ENCODE data around the gene FOXP1.

FOXP1 gene

GRCh38 chr3:71495708-71496472, 87.6 kb downstream of the FOXP1 start:
- H3K4me3 ChIP-seq (ENCODE audit: low read depth, low read length) = peak overlapping the region; percentile 38
- TF ChIP-seq CTCF (IDR thresholded peaks at IDR 0.05; ENCODE audit: low read depth, low read length) = no peak

- no peak for TF ChIP-seq CTCF (IDR thresholded peaks at IDR 0.05; ENCODE audit: low read depth, low read length)
- no peak overlapping the region for H3K4me3 ChIP-seq (ENCODE audit: low read depth, low read length)
Observed at GRCh38 chr3:71494212-71494611, 89.3 kb downstream of the FOXP1 start.

GRCh38 chr3:71492974-71493771, 90.4 kb downstream of the FOXP1 start:
- H3K4me3 ChIP-seq (ENCODE audit: low read depth, low read length) = no peak overlapping the region
- TF ChIP-seq CTCF (IDR thresholded peaks at IDR 0.05; ENCODE audit: low read depth, low read length) = no peak

GRCh38 chr3:71492566-71492965, 91.0 kb downstream of the FOXP1 start:
- no peak for TF ChIP-seq CTCF (IDR thresholded peaks at IDR 0.05; ENCODE audit: low read depth, low read length)

GRCh38 chr3:71491154-71491752, 92.3 kb downstream of the FOXP1 start:
- H3K4me3 ChIP-seq (ENCODE audit: low read depth, low read length) = no peak overlapping the region
- no peak for TF ChIP-seq CTCF (IDR thresholded peaks at IDR 0.05; ENCODE audit: low read depth, low read length)

More at GRCh38 chr3:71492566-71492965, 91.0 kb downstream of the FOXP1 start:
- H3K4me3 ChIP-seq (ENCODE audit: low read depth, low read length) = no peak overlapping the region

GRCh38 chr3:71490692-71491091, 92.8 kb downstream of the FOXP1 start:
- TF ChIP-seq CTCF (IDR thresholded peaks at IDR 0.05; ENCODE audit: low read depth, low read length) = no peak
- H3K4me3 ChIP-seq (ENCODE audit: low read depth, low read length) = no peak overlapping the region

Data from WI38 (cell line).